Body of pancreas (tissue), 4 donors: Measurements from ENCODE around the gene SLC10A7. TPM values are rescaled to one million over a fixed set of nuclear protein-coding genes. Genes with fewer than 3 reads are reported as not detected.

Experiments used
- ATAC-seq: fragments of 150-250 bp; one replicate; pipeline ENCODE4 v1.9.1; 2016
- DNase-seq, 4 donors: peaks; one replicate each; pipeline ENCODE4 v3.0.0-alpha.2; 2019
- H3K27ac ChIP-seq, 4 donors: fragments of 200-600 bp; sonication (generic); 1 replicate in 3 of 4; 2 replicates in 1 of 4; pipeline versions ENCODE4 v1.5.1 to v1.6.1; 2016 to 2019; ENCODE audit warnings: mild to moderate bottlenecking in 1 of 4, mixed read lengths in 1 of 4, moderate library complexity in 1 of 4
- H3K27me3 ChIP-seq, 2 donors: fragments of 200-600 bp; sonication (generic); one replicate each; pipeline ENCODE4 v1.6.0; 2016; ENCODE audit warnings: mild to moderate bottlenecking in 1 of 2
- H3K36me3 ChIP-seq, 2 donors: fragments of 200-600 bp; sonication (generic); replicated peaks in 1 of 2; 2 replicates each; pipeline ENCODE4 v1.5.1; 2016; ENCODE audit warnings: low read depth in 2 of 2; ENCODE audit not compliant: insufficient read depth in 1 of 2
- H3K4me1 ChIP-seq: fragments of 200-600 bp; sonication (generic); one replicate; pipeline ENCODE4 v1.6.0; 2016
- H3K4me3 ChIP-seq, 2 donors: fragments of 200-600 bp; sonication (generic); 1 replicate in 1 of 2; 2 replicates in 1 of 2; pipeline ENCODE4 v1.5.1; 2016 to 2019
- H3K9me3 ChIP-seq, 3 donors: fragments of 200-600 bp; sonication (generic); 1 replicate in 2 of 3; 2 replicates in 1 of 3; pipeline ENCODE4 v1.5.1; 2016
- CTCF ChIP-seq, 7 experiments: fragments of 450-650 bp in 4 of 7; fragments of 200-600 bp in 3 of 7; sonication (generic) in 3 of 7; IDR thresholded peaks; one replicate each; pipeline ENCODE4 v1.5.1; 2016 to 2019; ENCODE audit warnings: antibody characterized with exemption in 7 of 7
- POLR2A ChIP-seq, 3 donors: fragments of 450-650 bp; IDR thresholded peaks; one replicate each; pipeline ENCODE4 v1.6.1; 2016; ENCODE audit warnings: antibody characterized with exemption in 3 of 3, mild to moderate bottlenecking in 2 of 3
- WGBS, 2 donors: methylation state at CpG; one replicate each; pipeline ENCODE4 v1.1.5; 2017; 5-methylcytosine and 5-hydroxymethylcytosine counted together
- intact Hi-C: fragments of 100-400 bp; cut with DNase I; formaldehyde crosslinking; loops from one replicate; pipeline ENCODE4 v1.15.1; 2023
- total RNA-seq, 2 donors: library from RNA; depleted of rRNA; stranded (reverse); fragments of >200 nt; gene quantifications; one replicate each; pipeline ENCODE4 v1.1.0, GENCODE V29; 2016

SLC10A7 gene
- total RNA-seq, 2 donors from 2014 or later, result 10.4 to 13.5 TPM

- H3K27me3 ChIP-seq, result no peaks in the 10 kb centered on the region
- intact Hi-C loops, result no loop called here
- no peaks in the 10 kb centered on the region for H3K36me3 ChIP-seq
- ATAC-seq (no peak), DNase-seq (no peak)
- no peaks in the 10 kb centered on the region for H3K4me1 ChIP-seq
- H3K9me3 ChIP-seq, result no peaks in the 10 kb centered on the region
- H3K27ac ChIP-seq, result no peak overlapping the region
- TF ChIP-seq POLR2A (IDR thresholded peaks at IDR 0.05) (no peak), CTCF (IDR thresholded peaks at IDR 0.05) (no peak)
- 94 to 96% methylated on average over 1 of the region's 1 CpG for WGBS, 2 donors
- no peak overlapping the region for H3K4me3 ChIP-seq
Measured at GRCh38 chr4:146439437-146439836, 82.3 kb downstream of the SLC10A7 start.

DNA sequence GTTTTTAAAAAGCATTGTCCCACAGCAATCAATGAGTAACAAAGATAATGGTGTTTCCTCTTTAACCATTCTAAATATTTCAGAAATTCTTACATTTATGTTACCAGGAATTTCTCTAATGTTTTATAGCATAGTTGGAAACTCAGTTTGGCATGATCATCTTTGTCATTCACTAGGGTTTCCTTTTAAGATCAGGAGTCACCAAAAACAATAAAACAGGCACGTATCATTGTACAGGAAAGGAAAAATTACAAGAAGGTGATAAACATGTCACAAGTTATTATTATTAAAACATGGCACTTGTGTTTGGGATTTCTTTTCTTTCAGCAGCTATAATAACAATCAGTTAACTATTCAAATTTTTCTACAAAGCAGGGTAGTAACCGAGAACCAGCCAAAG, 84.0 kb downstream of the SLC10A7 start:
- Histone ChIP-seq H3K27ac (no peak overlapping the region), H3K36me3 (no peaks in the 10 kb centered on the region), H3K4me3 (no peak overlapping the region), H3K4me1 (no peaks in the 10 kb centered on the region), H3K27me3 (no peaks in the 10 kb centered on the region), H3K9me3 (no peaks in the 10 kb centered on the region)
- intact Hi-C loops, result no loop called here
- no peak for DNase-seq
- TF ChIP-seq CTCF (IDR thresholded peaks at IDR 0.05) (no peak), POLR2A (IDR thresholded peaks at IDR 0.05) (no peak)
- no peak for ATAC-seq
- 81 to 91% methylated on average over 2 of the region's 2 CpGs for WGBS, 2 donors

DNA sequence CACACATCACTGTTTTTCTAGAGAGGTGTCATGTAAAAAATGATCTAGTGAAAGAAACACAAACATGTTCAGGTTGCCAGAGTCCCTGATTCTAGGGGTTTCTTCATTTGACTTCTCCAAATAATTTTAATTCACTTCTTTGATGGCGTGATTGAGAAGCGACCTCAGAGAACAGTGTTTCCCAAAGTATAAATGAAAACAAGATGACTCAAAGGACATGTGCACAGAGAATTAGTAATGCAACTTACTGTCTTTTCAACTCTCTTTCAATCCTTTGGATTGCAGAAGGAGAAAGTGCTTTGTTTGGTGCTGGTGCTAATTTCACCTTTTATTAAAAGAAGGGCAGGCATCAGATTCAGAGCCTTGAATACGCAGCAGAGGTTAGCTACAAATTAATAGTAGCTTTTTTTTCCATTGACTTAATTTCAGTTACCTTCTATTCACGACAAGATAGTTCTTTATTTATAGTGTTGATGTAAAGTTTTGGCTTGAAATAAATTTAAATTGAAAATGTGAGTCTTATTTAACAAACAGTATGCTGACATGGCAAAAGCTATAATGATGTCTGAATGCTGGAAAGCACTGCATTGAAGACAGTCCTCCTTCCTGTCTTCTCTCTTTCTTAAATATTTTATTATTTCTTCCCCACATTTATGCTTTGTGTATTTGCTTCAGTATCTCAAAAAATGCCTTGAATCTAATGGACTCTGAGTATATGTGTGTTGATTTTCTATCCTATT, 85.1 kb downstream of the SLC10A7 start:
- ATAC-seq, result no peak
- intact Hi-C loops, result no loop called here
- DNase-seq, result no peak
- Histone ChIP-seq H3K4me1 (no peaks in the 10 kb centered on the region), H3K27ac (no peak overlapping the region), H3K4me3 (no peak overlapping the region), H3K36me3 (no peaks in the 10 kb centered on the region), H3K9me3 (no peaks in the 10 kb centered on the region), H3K27me3 (no peaks in the 10 kb centered on the region)
- 86 to 96% methylated on average over 4 of the region's 4 CpGs for WGBS, 2 donors
- TF ChIP-seq POLR2A (IDR thresholded peaks at IDR 0.05), result no peak
- TF ChIP-seq CTCF (IDR thresholded peaks at IDR 0.05), result no peak

DNA sequence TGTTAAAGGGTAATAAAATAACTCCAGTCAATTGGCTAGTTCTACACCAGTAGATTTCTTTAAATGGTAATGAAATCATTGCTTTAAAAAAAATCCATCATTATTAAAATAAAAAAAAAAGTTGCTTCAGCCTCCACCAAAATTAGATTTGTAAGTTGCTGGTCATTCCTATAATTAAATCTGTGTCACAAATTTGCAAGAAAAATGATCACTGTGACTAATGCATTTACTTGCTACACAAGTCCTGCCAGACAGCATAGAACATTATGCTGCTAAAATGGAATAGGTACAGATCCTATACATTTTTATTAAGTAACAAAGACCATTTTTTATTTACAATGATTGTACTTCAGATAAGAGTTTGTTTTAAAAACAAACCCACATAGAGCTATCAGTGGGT, 85.8 kb downstream of the SLC10A7 start:
- Histone ChIP-seq H3K36me3 (no peaks in the 10 kb centered on the region), H3K27ac (no peak overlapping the region), H3K4me3 (no peak overlapping the region), H3K9me3 (no peaks in the 10 kb centered on the region), H3K27me3 (no peaks in the 10 kb centered on the region), H3K4me1 (no peaks in the 10 kb centered on the region)
- TF ChIP-seq POLR2A (IDR thresholded peaks at IDR 0.05) (no peak), CTCF (IDR thresholded peaks at IDR 0.05) (no peak)
- no peak for DNase-seq
- intact Hi-C loops, result no loop called here
- no peak for ATAC-seq

DNA sequence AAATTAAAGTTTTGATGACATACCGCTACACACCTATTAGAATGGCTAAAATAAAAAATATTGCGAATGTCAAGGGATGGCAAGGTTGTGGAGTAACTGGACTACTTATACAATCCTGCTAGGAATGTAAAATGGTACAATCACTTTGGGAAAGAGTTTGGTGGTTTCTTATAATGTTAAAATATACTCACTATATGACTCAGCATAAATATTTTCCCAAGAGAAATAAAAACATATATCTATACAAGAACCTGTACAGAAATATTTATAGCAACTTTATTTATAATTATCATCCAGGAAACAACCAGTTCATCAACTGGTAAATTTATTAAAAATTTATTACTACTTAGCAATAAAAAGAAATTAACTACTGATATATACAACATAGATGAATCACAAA, 89.7 kb downstream of the SLC10A7 start:
- Histone ChIP-seq H3K4me3 (no peak overlapping the region), H3K36me3 (no peaks in the 10 kb centered on the region), H3K4me1 (no peaks in the 10 kb centered on the region), H3K9me3 (no peaks in the 10 kb centered on the region), H3K27ac (no peak overlapping the region), H3K27me3 (no peaks in the 10 kb centered on the region)
- no peak for DNase-seq
- intact Hi-C loops, result no loop called here
- 94 to 98% methylated on average over 2 of the region's 2 CpGs for WGBS, 2 donors
- ATAC-seq, result no peak
- TF ChIP-seq POLR2A (IDR thresholded peaks at IDR 0.05), result no peak
